Measurements from ENCODE around the gene SCGB1A1. TPM values are rescaled to one million over a fixed set of nuclear protein-coding genes. Genes with fewer than 3 reads are reported as not detected.

SCGB1A1 gene
- total RNA-seq, 1 donor from 2014 or later, result not detected

- DNase-seq (ENCODE audit: low spot score), result no peak
Measured at GRCh38 chr11:62420882-62421281, 2.0 kb downstream of the SCGB1A1 start.

DNA sequence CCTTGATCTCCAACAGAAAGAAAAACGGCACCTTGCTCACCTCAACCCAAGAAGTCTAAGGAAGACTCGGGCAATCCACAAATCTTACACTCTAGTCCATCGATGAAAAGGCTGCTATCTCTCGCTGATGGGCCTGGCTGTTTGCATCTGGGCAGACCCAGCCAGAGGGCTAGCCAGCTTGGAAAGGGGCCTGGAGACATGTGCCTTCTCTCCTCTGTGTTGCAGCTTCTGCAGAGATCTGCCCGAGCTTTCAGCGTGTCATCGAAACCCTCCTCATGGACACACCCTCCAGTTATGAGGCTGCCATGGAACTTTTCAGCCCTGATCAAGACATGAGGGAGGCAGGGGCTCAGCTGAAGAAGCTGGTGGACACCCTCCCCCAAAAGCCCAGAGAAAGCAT, 3.2 kb downstream of the SCGB1A1 start:
- DNase-seq (ENCODE audit: low spot score), result no peak

DNA sequence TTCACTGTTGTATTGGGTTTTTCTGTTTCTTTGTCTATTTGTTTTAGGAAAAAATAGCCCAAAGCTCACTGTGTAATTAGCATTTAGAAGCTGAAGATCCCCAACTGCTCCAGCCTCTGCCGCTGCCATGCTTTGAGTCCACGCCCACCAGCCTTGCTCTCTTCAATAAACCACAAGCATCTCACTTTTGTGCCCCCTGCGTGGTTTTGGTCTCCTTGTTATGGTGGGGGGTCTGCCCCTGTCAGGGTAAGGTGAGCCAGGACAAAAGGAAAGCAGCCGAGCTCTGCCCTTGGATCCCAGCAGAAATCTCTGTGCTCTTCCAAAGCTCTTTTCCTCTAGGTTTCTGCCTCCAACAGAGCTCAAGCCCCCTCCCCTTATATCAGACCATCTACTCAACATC, 4.2 kb downstream of the SCGB1A1 start:
- no peak for DNase-seq (ENCODE audit: low spot score)

GRCh38 chr11:62427630-62428233, 8.9 kb downstream of the SCGB1A1 start:
- no peak for DNase-seq (ENCODE audit: low spot score)

- no peak for DNase-seq (ENCODE audit: low spot score)
Measured at GRCh38 chr11:62428871-62429560, 10.2 kb downstream of the SCGB1A1 start.

- DNase-seq (ENCODE audit: low spot score), result no peak
Measured at GRCh38 chr11:62430425-62430824, 11.6 kb downstream of the SCGB1A1 start.

- no peak for DNase-seq (ENCODE audit: low spot score)
Measured at GRCh38 chr11:62431171-62431901, 12.5 kb downstream of the SCGB1A1 start.

GRCh38 chr11:62432695-62433094, 13.9 kb downstream of the SCGB1A1 start:
- DNase-seq (ENCODE audit: low spot score), result no peak

DNA sequence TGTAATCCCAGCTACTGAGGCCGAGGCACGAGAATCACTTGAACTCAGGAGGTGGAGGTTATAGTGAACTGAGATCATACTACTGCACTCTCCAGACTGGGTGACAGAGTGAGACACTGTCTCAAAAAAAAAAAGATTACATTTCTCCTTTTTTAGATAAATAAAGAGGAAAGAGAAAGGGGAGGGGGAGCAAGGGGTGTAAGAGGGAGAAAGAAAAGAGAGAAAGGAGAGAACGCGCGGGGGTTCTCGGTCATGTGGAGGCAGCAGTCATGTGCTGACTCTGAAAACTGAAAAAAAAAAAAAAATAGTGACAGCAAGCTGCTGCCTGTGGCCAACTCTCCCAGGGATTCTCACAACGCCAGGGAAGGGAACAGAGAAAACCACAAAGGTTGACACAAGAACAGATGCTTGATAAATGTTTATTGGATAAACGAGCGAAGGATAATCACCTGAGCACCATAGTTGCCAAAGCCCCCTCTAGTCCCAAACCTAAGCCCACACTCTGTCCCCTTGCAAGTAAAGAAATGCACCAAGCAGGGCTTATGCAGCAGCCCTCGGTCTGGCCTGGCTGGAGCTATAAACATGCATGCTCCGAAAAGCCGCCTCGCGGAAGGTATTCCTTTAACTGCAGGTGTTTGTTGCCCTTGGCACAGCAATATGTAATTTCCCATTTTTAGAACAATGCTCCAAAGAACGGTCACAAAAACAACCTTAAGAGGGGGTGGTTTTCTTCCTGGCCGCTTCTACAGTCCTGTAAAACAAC, 14.5 kb downstream of the SCGB1A1 start:
- no peak for DNase-seq (ENCODE audit: low spot score)

- no peak for DNase-seq (ENCODE audit: low spot score)
Measured at GRCh38 chr11:62433904-62434276, 15.1 kb downstream of the SCGB1A1 start.

DNA sequence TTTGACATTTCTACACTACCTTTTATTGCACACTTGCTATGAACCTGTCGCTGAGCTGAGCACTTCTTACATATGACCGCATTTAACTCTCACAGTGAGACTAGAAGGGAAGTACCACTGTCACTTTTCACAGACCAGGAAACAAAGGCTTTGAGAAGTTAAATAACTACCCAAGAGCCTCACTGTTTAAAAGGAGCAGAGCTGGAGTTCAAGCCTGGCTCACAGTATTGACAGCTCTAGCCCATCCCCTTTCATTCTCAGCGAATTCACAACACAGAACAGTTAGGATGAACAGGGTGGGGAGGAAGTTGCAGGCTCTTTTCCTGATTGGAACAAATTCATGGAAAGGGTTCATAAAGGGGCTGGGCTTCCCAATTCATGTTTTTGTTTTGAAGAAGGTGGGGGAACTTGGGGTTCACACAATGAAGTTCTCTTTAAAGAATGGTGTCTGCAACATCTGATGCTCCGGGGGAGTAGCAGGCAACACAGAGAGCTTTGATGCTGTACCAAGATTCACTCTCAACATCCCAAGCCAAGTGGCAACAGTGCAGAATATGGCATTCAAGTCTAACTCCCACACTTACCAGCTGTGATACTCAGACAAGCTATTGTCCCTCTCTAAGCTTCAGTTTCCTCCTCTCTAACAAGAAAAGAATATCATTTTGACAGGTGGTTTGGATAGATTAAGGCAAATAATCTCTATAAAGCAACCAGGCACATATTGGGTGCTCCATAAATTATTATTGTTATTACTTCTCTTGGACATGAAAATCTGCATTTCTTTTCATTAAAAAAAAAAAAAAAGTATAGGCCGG, 17.2 kb downstream of the SCGB1A1 start:
- DNase-seq (ENCODE audit: low spot score), result no peak

DNA sequence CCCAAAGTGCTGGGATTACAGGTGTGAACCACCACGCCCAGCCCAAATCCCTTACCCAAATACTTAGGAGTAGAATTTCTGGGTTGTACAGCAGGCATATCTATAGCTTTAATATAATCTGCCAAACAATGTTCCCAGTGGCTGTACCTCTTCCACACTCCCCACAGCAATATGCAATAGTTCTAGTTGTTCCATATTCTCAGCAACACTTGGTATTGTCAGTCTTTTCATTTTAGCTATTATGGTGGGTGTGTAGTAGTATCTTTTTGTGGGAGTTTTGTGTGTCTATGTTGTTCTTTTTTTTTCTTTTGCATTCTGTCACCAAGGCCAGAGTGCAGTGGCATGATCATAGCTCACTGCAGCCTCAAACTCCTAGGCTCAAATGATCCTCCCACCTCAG, 18.8 kb downstream of the SCGB1A1 start:
- DNase-seq (ENCODE audit: low spot score), result no peak

GRCh38 chr11:62438641-62439040, 19.8 kb downstream of the SCGB1A1 start:
- no peak for DNase-seq (ENCODE audit: low spot score)

DNA sequence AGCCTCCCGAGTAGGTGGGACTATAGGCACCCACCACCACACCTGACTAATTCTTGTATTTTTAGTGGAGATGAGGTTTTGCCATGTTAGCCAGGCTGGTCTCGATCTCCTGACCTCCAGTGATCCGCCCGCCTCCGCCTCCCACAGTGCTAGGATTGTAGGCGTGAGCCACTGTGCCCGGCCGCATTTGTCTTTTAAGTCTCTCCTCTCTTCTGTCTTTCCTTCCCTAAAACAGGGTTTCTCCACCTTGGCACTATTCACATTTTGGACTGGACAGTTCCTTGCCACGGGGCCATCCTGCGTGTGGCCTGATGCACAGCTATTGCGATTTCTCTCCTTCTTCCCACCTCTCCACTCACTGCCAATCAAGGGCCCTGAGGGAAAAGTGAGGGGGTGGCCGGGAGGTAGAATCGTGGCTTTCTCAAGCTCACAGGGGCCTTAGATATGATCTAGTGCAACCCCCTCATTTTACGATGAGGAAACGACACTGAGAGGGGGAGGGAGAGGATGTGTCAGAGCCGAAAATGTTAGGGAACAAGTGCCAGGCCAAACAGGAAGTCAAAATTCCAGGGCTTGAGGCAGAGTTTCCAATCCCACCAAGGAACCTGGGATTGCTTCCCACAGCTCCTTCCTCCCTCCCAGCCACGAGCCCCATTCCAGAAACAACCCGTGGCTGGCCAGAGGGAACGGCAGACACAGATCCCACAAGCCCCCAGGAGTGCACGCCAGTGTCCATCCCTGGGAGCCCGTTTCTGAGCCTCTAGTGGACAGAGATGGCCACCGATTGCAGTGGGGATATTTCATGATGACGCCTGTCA, 21.2 kb downstream of the SCGB1A1 start:
- DNase-seq (ENCODE audit: low spot score), result peak; percentile 61

DNA sequence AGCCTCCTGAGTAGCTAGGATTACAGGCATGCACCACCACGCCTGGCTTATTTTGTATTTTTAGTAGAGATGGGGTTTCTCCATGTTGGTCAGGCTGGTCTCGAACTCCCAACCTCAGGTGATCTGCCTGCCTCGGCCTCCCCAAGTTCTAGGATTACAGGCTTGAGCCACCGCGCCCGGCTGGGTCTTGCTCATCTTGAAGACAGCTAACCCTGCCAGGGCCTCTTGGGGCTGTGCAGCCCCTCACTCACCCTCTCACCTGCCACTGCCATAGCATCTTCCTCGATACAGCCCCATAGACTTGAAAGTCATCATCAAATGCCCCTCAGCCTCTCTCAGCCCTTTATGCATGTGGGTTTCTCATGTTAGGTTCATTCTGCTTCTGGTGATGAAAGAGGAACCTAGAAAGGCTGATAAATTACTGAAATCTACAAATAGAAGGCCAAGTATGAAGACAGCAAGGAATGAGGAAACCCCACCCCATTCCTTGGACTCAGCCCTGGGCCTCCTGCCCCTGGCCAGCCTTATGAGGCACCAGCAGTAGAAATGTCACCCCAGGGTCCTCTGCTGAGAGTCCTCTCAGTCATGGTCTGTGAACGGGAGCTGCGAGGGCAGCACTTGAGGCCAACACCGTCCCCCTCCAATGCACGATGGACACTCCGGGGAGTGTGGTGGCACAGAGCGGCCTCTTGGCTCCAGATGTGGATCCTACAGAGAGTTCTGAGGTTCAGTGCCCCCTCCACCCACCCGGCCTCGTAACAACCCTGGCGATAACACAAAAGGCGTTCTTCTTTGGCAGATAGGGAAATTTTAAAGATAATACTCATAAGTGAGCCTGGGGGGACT, 24.8 kb downstream of the SCGB1A1 start:
- peak; percentile 50 for DNase-seq (ENCODE audit: low spot score)

DNA sequence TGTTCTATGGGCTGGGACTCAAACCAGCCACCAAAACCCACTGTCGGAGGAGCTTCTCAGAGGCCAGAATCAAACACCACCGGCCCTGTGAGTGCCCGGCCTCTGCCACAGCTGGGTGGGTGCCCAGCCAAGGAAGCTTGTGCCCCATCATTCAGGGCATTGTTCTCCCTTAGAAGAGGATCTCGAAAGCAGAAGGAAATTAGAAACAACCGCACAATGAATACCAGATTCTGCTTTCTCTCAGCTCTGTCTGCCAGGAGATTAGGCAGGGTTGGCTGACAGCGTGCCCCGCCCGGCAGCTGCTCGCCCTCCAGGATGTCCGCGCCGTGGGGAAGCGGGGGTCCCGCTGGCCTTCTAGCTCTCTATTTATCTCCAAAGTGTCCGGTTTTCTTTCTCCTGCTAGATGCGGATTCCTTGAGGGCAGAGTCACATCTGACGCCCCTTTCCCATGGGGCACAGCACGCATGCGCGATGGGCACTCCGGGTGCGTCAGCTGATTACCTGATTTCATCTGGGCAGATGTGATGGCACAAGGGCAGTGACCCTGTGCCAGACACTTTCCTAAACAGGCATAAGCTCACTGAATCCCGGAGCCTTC, 25.5 kb downstream of the SCGB1A1 start:
- peak; percentile 78 for DNase-seq (ENCODE audit: low spot score)

- no peak for DNase-seq (ENCODE audit: low spot score)
Measured at GRCh38 chr11:62444835-62445234, 26.0 kb downstream of the SCGB1A1 start.

DNA sequence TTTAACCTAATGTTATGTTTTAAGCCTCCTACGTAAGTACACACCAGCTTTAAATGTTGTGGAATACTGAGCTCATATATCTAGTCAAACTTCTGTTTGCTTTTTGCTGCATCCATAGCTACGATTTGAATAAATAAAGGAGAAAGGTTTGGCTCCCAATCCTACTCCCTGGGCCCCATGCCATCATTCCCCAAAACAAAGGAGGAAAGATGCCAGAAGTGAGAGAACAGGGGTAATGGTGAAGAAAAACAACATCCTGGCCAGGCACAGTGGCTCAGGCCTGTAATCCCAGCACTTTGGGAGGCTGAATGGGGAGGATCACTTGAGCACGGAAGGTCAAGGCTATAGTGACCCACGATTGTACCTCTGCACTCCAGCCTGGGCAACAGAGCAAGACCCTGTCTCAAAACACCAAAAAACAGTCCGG, 26.5 kb downstream of the SCGB1A1 start:
- peak; percentile 57 for DNase-seq (ENCODE audit: low spot score)

GRCh38 chr11:62446091-62446490, 27.3 kb downstream of the SCGB1A1 start:
- DNase-seq (ENCODE audit: low spot score), result no peak
